ENCODE data around the gene USP9X.
A peak's percentile ranks its signal among the peaks of the same experiment; 100 is the strongest.

Gene USP9X

GRCh38 chrX:41067721-41068120 lies 17.5 kb upstream of the USP9X start:
- Mint-ChIP-seq H3K4me1 (ENCODE audit: low read depth) (no peaks in the 10 kb centered on the region), H3K27me3 (peaks cover 2% of the 10 kb centered on the region), H3K9me3 (no peaks in the 10 kb centered on the region), H3K27ac (no peak overlapping the region), H3K4me3 (no peak overlapping the region), H3K36me3 (ENCODE audit: low read depth) (no peaks in the 10 kb centered on the region)
- intact Hi-C loops (cut with micrococcal nuclease) = no loop called here

GRCh38 chrX:41076742-41077141 lies 8.5 kb upstream of the USP9X start:
- intact Hi-C loops (cut with micrococcal nuclease) = no loop called here
- H3K4me1 Mint-ChIP-seq (ENCODE audit: low read depth) = no peaks in the 10 kb centered on the region
- no peaks in the 10 kb centered on the region for H3K27me3 Mint-ChIP-seq
- H3K4me3 Mint-ChIP-seq = no peak overlapping the region
- no peaks in the 10 kb centered on the region for H3K9me3 Mint-ChIP-seq
- H3K36me3 Mint-ChIP-seq (ENCODE audit: low read depth) = no peaks in the 10 kb centered on the region
- no peak overlapping the region for H3K27ac Mint-ChIP-seq

GRCh38 chrX:41081821-41082220 lies 3.4 kb upstream of the USP9X start:
- no peaks in the 10 kb centered on the region for H3K9me3 Mint-ChIP-seq
- no peak overlapping the region for H3K4me3 Mint-ChIP-seq
- peaks cover 9% of the 10 kb centered on the region for H3K36me3 Mint-ChIP-seq (ENCODE audit: low read depth)
- H3K27ac Mint-ChIP-seq = no peak overlapping the region
- H3K4me1 Mint-ChIP-seq (ENCODE audit: low read depth) = no peaks in the 10 kb centered on the region
- intact Hi-C loops (cut with micrococcal nuclease) = loop anchor here (10.0 kb wide), 1 partner anchor 147 kb away; no protein-coding TSS in a partner anchor
- H3K27me3 Mint-ChIP-seq = no peaks in the 10 kb centered on the region

- Mint-ChIP-seq H3K36me3 (ENCODE audit: low read depth) (peaks cover 11% of the 10 kb centered on the region), H3K27ac (no peak overlapping the region), H3K27me3 (no peaks in the 10 kb centered on the region)
Measured at GRCh38 chrX:41082783-41083182, 2.5 kb upstream of the USP9X start.

GRCh38 chrX:41084044-41084892 lies 977 bp upstream of the USP9X start:
- Mint-ChIP-seq H3K36me3 (ENCODE audit: low read depth) (peaks cover 18% of the 10 kb centered on the region), H3K27ac (peak overlapping the region; percentile 97), H3K27me3 (no peaks in the 10 kb centered on the region), H3K4me1 (ENCODE audit: low read depth) (no peaks in the 10 kb centered on the region), H3K9me3 (no peaks in the 10 kb centered on the region), H3K4me3 (peak overlapping the region; percentile 92)
- intact Hi-C loops (cut with micrococcal nuclease) = loop anchor here (10.0 kb wide), 1 partner anchor 149 kb away; no protein-coding TSS in a partner anchor

More at GRCh38 chrX:41082783-41083182, 2.5 kb upstream of the USP9X start:
- no peaks in the 10 kb centered on the region for H3K9me3 Mint-ChIP-seq
- H3K4me3 Mint-ChIP-seq = no peak overlapping the region
- no peaks in the 10 kb centered on the region for H3K4me1 Mint-ChIP-seq (ENCODE audit: low read depth)
- intact Hi-C loops (cut with micrococcal nuclease) = loop anchor here (10.0 kb wide), 1 partner anchor 148 kb away; no protein-coding TSS in a partner anchor

- Mint-ChIP-seq H3K4me3 (peak overlapping the region; percentile 92), H3K27me3 (no peaks in the 10 kb centered on the region), H3K27ac (peak overlapping the region; percentile 97), H3K9me3 (no peaks in the 10 kb centered on the region), H3K4me1 (ENCODE audit: low read depth) (no peaks in the 10 kb centered on the region), H3K36me3 (ENCODE audit: low read depth) (peaks cover 18% of the 10 kb centered on the region)
- intact Hi-C loops (cut with micrococcal nuclease) = loop anchor here (10.0 kb wide), 1 partner anchor 151 kb away; no protein-coding TSS in a partner anchor
Measured at GRCh38 chrX:41085512-41085877, 250 bp downstream of the USP9X start.

- Mint-ChIP-seq H3K27me3 (no peaks in the 10 kb centered on the region), H3K36me3 (ENCODE audit: low read depth) (peaks cover 18% of the 10 kb centered on the region), H3K4me1 (ENCODE audit: low read depth) (no peaks in the 10 kb centered on the region), H3K4me3 (peak overlapping the region; percentile 92), H3K27ac (peak overlapping the region; percentile 97), H3K9me3 (no peaks in the 10 kb centered on the region)
- intact Hi-C loops (cut with micrococcal nuclease) = loop anchor here (10.0 kb wide), 1 partner anchor 151 kb away; no protein-coding TSS in a partner anchor
Measured at GRCh38 chrX:41085878-41086626, 807 bp downstream of the USP9X start.

- Mint-ChIP-seq H3K9me3 (no peaks in the 10 kb centered on the region), H3K4me3 (peak overlapping the region; percentile 92), H3K27ac (peak overlapping the region; percentile 97), H3K27me3 (no peaks in the 10 kb centered on the region), H3K4me1 (ENCODE audit: low read depth) (no peaks in the 10 kb centered on the region), H3K36me3 (ENCODE audit: low read depth) (peaks cover 18% of the 10 kb centered on the region)
- intact Hi-C loops (cut with micrococcal nuclease) = loop anchor here (10.0 kb wide), 1 partner anchor 152 kb away; no protein-coding TSS in a partner anchor
Measured at GRCh38 chrX:41086627-41086932, 1.3 kb downstream of the USP9X start.

- Mint-ChIP-seq H3K4me1 (ENCODE audit: low read depth) (no peaks in the 10 kb centered on the region), H3K27ac (peak overlapping the region; percentile 97), H3K9me3 (no peaks in the 10 kb centered on the region), H3K36me3 (ENCODE audit: low read depth) (peaks cover 18% of the 10 kb centered on the region), H3K4me3 (peak overlapping the region; percentile 92), H3K27me3 (no peaks in the 10 kb centered on the region)
- intact Hi-C loops (cut with micrococcal nuclease) = loop anchor here (10.0 kb wide), 1 partner anchor 152 kb away; no protein-coding TSS in a partner anchor
Measured at GRCh38 chrX:41087201-41087600, 2.0 kb downstream of the USP9X start.

GRCh38 chrX:41090568-41091238 lies 5.5 kb downstream of the USP9X start:
- H3K27ac Mint-ChIP-seq = no peak overlapping the region
- no peaks in the 10 kb centered on the region for H3K9me3 Mint-ChIP-seq
- H3K4me1 Mint-ChIP-seq (ENCODE audit: low read depth) = peaks cover 8% of the 10 kb centered on the region
- H3K36me3 Mint-ChIP-seq (ENCODE audit: low read depth) = peaks cover 21% of the 10 kb centered on the region
- intact Hi-C loops (cut with micrococcal nuclease) = no loop called here
- no peaks in the 10 kb centered on the region for H3K27me3 Mint-ChIP-seq
- no peak overlapping the region for H3K4me3 Mint-ChIP-seq

GRCh38 chrX:41092776-41093175 lies 7.5 kb downstream of the USP9X start:
- Mint-ChIP-seq H3K27ac (no peak overlapping the region), H3K4me1 (ENCODE audit: low read depth) (peaks cover 17% of the 10 kb centered on the region), H3K9me3 (no peaks in the 10 kb centered on the region), H3K27me3 (no peaks in the 10 kb centered on the region), H3K4me3 (no peak overlapping the region), H3K36me3 (ENCODE audit: low read depth) (peaks cover 14% of the 10 kb centered on the region)
- intact Hi-C loops (cut with micrococcal nuclease) = no loop called here

- peaks cover 23% of the 10 kb centered on the region for H3K4me1 Mint-ChIP-seq (ENCODE audit: low read depth)
- intact Hi-C loops (cut with micrococcal nuclease) = no loop called here
- peaks cover 14% of the 10 kb centered on the region for H3K36me3 Mint-ChIP-seq (ENCODE audit: low read depth)
- no peaks in the 10 kb centered on the region for H3K27me3 Mint-ChIP-seq
- no peaks in the 10 kb centered on the region for H3K9me3 Mint-ChIP-seq
- H3K27ac Mint-ChIP-seq = peak overlapping the region; percentile 1
- no peak overlapping the region for H3K4me3 Mint-ChIP-seq
Measured at GRCh38 chrX:41095174-41095573, 9.9 kb downstream of the USP9X start.

GRCh38 chrX:41095908-41096307 lies 10.7 kb downstream of the USP9X start:
- intact Hi-C loops (cut with micrococcal nuclease) = no loop called here
- Mint-ChIP-seq H3K9me3 (no peaks in the 10 kb centered on the region), H3K4me3 (no peak overlapping the region), H3K27ac (peak overlapping the region; percentile 1), H3K36me3 (ENCODE audit: low read depth) (peaks cover 14% of the 10 kb centered on the region), H3K27me3 (no peaks in the 10 kb centered on the region), H3K4me1 (ENCODE audit: low read depth) (peaks cover 23% of the 10 kb centered on the region)
